ENCODE results near the gene BARX1. TPM values are rescaled to one million over a fixed set of nuclear protein-coding genes. Genes with fewer than 3 reads are reported as not detected.

Gene BARX1, protein sequence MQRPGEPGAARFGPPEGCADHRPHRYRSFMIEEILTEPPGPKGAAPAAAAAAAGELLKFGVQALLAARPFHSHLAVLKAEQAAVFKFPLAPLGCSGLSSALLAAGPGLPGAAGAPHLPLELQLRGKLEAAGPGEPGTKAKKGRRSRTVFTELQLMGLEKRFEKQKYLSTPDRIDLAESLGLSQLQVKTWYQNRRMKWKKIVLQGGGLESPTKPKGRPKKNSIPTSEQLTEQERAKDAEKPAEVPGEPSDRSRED
- total RNA-seq, result not detected
- polyA plus RNA-seq, result under 1 TPM in 1 of 2 donors, not detected in 1; 0.07 TPM
- long read RNA-seq, donor 1, result 0 reads
- long read RNA-seq, donor 2, transcript BARX1-201 (4 exons, 1,533 nt), result major isoform, 17 of 20 reads
- long read RNA-seq, donor 2, partial matches to known transcripts, result 0 of 20 reads
- long read RNA-seq, donor 2, other reads (novel, unspliced or antisense), result 0 of 20 reads
- long read RNA-seq, donor 3, result 0 reads

GRCh38 chr9:93955111-93955980 lies at the start of gene BARX1:
BARX1 (minus strand) TSS chr9:93955355; CDS start chr9:93955146, 209 bp downstream.
- Histone ChIP-seq H3K27ac (no peak within 1 kb of the TSS), H3K4me1 (ENCODE audit: insufficient read depth) (peaks cover 8% of the 10 kb centered on the region), H3K36me3 (no peaks in the 10 kb centered on the region), H3K27me3 (peaks cover 11% of the 10 kb centered on the region), H3K9me3 (no peaks in the 10 kb centered on the region), H3K4me3 (no peak within 1 kb of the TSS)
- intact Hi-C loops (cut with DNase I), result no loop called here
- WGBS, 3 donors, result 1 to 2% (median 1%) methylated on average over 66 to 97 of the region's 102 CpGs
- no peak for DNase-seq
- no peak for TF ChIP-seq CTCF (IDR thresholded peaks at IDR 0.05)
- no peak for TF ChIP-seq POLR2A (IDR thresholded peaks at IDR 0.05)
- no peak for TF ChIP-seq EP300 (IDR thresholded peaks at IDR 0.05)

GRCh38 chr9:94002316-94003140 lies 47.4 kb upstream of the BARX1 start:
- 25 to 33% (median 27%) methylated on average over 6 of the region's 6 CpGs for WGBS, 3 donors
- no peak for TF ChIP-seq POLR2A (IDR thresholded peaks at IDR 0.05)
- no peak for TF ChIP-seq EP300 (IDR thresholded peaks at IDR 0.05)
- TF ChIP-seq CTCF (IDR thresholded peaks at IDR 0.05), result no peak
- no peaks in the 10 kb centered on the region for H3K4me1 ChIP-seq (ENCODE audit: insufficient read depth)
- no peak overlapping the region for H3K27ac ChIP-seq
- no peaks in the 10 kb centered on the region for H3K27me3 ChIP-seq
- H3K36me3 ChIP-seq, result no peaks in the 10 kb centered on the region
- H3K4me3 ChIP-seq, result no peak overlapping the region
- intact Hi-C loops (cut with DNase I), result no loop called here
- no peaks in the 10 kb centered on the region for H3K9me3 ChIP-seq
- no peak for DNase-seq

DNA sequence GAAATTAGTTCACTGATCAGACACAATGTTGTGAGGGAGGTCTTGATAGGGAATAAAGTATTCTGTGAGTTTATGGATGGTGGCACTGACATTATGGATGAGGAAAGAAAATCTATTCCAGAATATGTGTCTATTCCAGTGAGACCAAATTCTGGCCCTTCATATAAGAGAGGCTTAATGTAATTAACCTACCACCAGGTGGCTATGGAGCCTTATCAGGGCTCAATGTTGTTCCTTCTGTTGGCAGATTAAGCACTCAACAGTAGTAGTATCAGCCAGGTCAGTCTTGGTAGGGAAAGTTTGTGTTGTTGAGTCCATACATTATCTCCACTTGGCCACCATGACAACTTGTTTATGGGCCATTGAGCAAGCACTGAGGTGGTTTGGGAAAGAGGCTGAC lies 41.7 kb upstream of the BARX1 start:
- intact Hi-C loops (cut with DNase I), result no loop called here
- H3K4me3 ChIP-seq, result no peak overlapping the region
- H3K9me3 ChIP-seq, result no peaks in the 10 kb centered on the region
- H3K27me3 ChIP-seq, result no peaks in the 10 kb centered on the region
- no peaks in the 10 kb centered on the region for H3K4me1 ChIP-seq (ENCODE audit: insufficient read depth)
- H3K27ac ChIP-seq, result no peak overlapping the region
- no peak for DNase-seq
- no peak for TF ChIP-seq EP300 (IDR thresholded peaks at IDR 0.05)
- TF ChIP-seq CTCF (IDR thresholded peaks at IDR 0.05), result no peak
- H3K36me3 ChIP-seq, result no peaks in the 10 kb centered on the region

GRCh38 chr9:93996367-93996766 lies 41.2 kb upstream of the BARX1 start:
- Histone ChIP-seq H3K36me3 (no peaks in the 10 kb centered on the region), H3K4me1 (ENCODE audit: insufficient read depth) (no peaks in the 10 kb centered on the region), H3K27me3 (no peaks in the 10 kb centered on the region), H3K9me3 (no peaks in the 10 kb centered on the region), H3K27ac (no peak overlapping the region), H3K4me3 (no peak overlapping the region)
- TF ChIP-seq EP300 (IDR thresholded peaks at IDR 0.05), result no peak
- no peak for TF ChIP-seq CTCF (IDR thresholded peaks at IDR 0.05)
- no peak for TF ChIP-seq POLR2A (IDR thresholded peaks at IDR 0.05)
- DNase-seq, result no peak
- intact Hi-C loops (cut with DNase I), result no loop called here
- 80 to 87% (median 85%) methylated on average over 3 of the region's 3 CpGs for WGBS, 3 donors

Data from ovary (tissue), 10 donors.